Smooth muscle cell (in vitro differentiated cells): ENCODE data around the gene FHOD1. TPM values are rescaled to one million over a fixed set of nuclear protein-coding genes. Genes with fewer than 3 reads are reported as not detected.
A peak's percentile ranks its signal among the peaks of the same experiment; 100 is the strongest.

Experiments used
- DNase-seq: peaks from one replicate; lab custom pipeline; 2025; ENCODE audit not compliant: unreplicated experiment; lab: John Stamatoyannopoulos, UW
- H2AFZ ChIP-seq: fragments of 200-600 bp; sonication (generic); 2 replicates; pipeline ENCODE4 v1.6.0; 2016; ENCODE audit warnings: antibody characterized with exemption, low read depth, mild to moderate bottlenecking
- H3F3A ChIP-seq: fragments of 200-600 bp; sonication (generic); 2 replicates; pipeline ENCODE4 v1.6.0; 2017; ENCODE audit warnings: antibody characterized with exemption, low read depth
- H3K27ac ChIP-seq: fragments of 200-600 bp; sonication (generic); 2 replicates; pipeline ENCODE4 v1.5.1; 2016; ENCODE audit warnings: low read depth, mild to moderate bottlenecking
- H3K27me3 ChIP-seq: fragments of 200-600 bp; sonication (generic); 2 replicates; pipeline ENCODE4 v1.6.1; 2016; ENCODE audit warnings: low read depth, mild to moderate bottlenecking
- H3K36me3 ChIP-seq: fragments of 200-600 bp; sonication (generic); 2 replicates; pipeline ENCODE4 v1.5.1; 2016; ENCODE audit warnings: low read depth
- H3K4me1 ChIP-seq: fragments of 200-600 bp; sonication (generic); 2 replicates; pipeline ENCODE4 v1.5.1; 2016; ENCODE audit warnings: low read depth
- H3K4me2 ChIP-seq: fragments of 200-600 bp; sonication (generic); 2 replicates; pipeline ENCODE4 v1.6.0; 2016; ENCODE audit warnings: mild to moderate bottlenecking
- H3K4me3 ChIP-seq: fragments of 200-600 bp; sonication (generic); 2 replicates; pipeline ENCODE4 v1.5.1; 2016; ENCODE audit warnings: mild to moderate bottlenecking
- H3K79me2 ChIP-seq: fragments of 200-600 bp; sonication (generic); 2 replicates; pipeline ENCODE4 v1.6.0; 2016; ENCODE audit warnings: low read depth, mild to moderate bottlenecking
- H3K9ac ChIP-seq: fragments of 200-600 bp; sonication (generic); 2 replicates; pipeline ENCODE4 v1.6.0; 2016; ENCODE audit warnings: low read depth
- H3K9me3 ChIP-seq: fragments of 200-600 bp; sonication (generic); replicated peaks from 2 replicates; pipeline ENCODE4 v1.5.1; 2016; ENCODE audit warnings: low read depth
- H4K20me1 ChIP-seq: fragments of 200-600 bp; sonication (generic); 2 replicates; pipeline ENCODE4 v1.6.0; 2016; ENCODE audit warnings: low read depth
- CTCF ChIP-seq: fragments of 200-600 bp; sonication (generic); IDR thresholded peaks from 2 replicates; pipeline ENCODE4 v1.5.1; 2017; ENCODE audit warnings: borderline replicate concordance, mild to moderate bottlenecking, antibody characterized with exemption; ENCODE audit not compliant: insufficient read depth, poor library complexity, severe bottlenecking
- WGBS: methylation state at CpG from one replicate; pipeline ENCODE4 v1.1.7; 2016; ENCODE audit warnings: low lambda C conversion rate; 5-methylcytosine and 5-hydroxymethylcytosine counted together
- polyA plus RNA-seq: library from polyadenylated mRNA; unstranded; fragments of >200 nt; fragmentation: Nextera tagmentation; extraction: Ambion mirVana; gene quantifications from 2 replicates; pipeline ENCODE4 v1.2.1, GENCODE V29; 2016
- total RNA-seq: library from RNA; depleted of rRNA; stranded (reverse); fragments of >200 nt; gene quantifications from 2 replicates; pipeline ENCODE4 v1.2.3, GENCODE V29; 2014

Gene FHOD1
- total and polyA plus RNA-seq, 2 experiments from 2014 or later, result 16.0 to 23.3 TPM

- no peak for TF ChIP-seq CTCF
- H3K4me1 ChIP-seq, result peaks cover 18% of the 10 kb centered on the region
- DNase-seq, result no peak
- peaks cover 39% of the 10 kb centered on the region for H4K20me1 ChIP-seq
- no peaks in the 10 kb centered on the region for H3K36me3 ChIP-seq
- peak overlapping the region; percentile 94 for H3K4me3 ChIP-seq
- WGBS, result 50% methylated on average over 17 of the region's 17 CpGs
- H3K27ac ChIP-seq, result peak overlapping the region; percentile 43
- H3K9ac ChIP-seq, result peak overlapping the region; percentile 92
- no peaks in the 10 kb centered on the region for H3K9me3 ChIP-seq
- H3K79me2 ChIP-seq, result peaks cover 27% of the 10 kb centered on the region
- peak overlapping the region; percentile 100 for H3K4me2 ChIP-seq
- H3K27me3 ChIP-seq, result no peaks in the 10 kb centered on the region
- H3F3A ChIP-seq, result peaks cover 7% of the 10 kb centered on the region
- H2AFZ ChIP-seq, result no peak overlapping the region
Measured at GRCh38 chr16:67192781-67193361, 54.4 kb downstream of the FHOD1 start.

GRCh38 chr16:67191995-67192681 lies 55.1 kb downstream of the FHOD1 start, which contains the start of gene E2F4:
E2F4 (plus strand) TSS chr16:67192155; CDS start chr16:67192228, 73 bp downstream.
- H3K79me2 ChIP-seq, result peaks cover 27% of the 10 kb centered on the region
- H3K27ac ChIP-seq, result peak within 1 kb of the TSS; percentile 43
- no peaks in the 10 kb centered on the region for H3K36me3 ChIP-seq
- peak within 1 kb of the TSS; percentile 94 for H3K4me3 ChIP-seq
- H3F3A ChIP-seq, result peaks cover 5% of the 10 kb centered on the region
- H3K9me3 ChIP-seq, result no peaks in the 10 kb centered on the region
- no peaks in the 10 kb centered on the region for H3K27me3 ChIP-seq
- peak within 1 kb of the TSS; percentile 92 for H3K9ac ChIP-seq
- H2AFZ ChIP-seq, result peak within 1 kb of the TSS; percentile 44
- peak; percentile 53 for DNase-seq
- WGBS, result under 1% methylated on average over 52 of the region's 54 CpGs
- TF ChIP-seq CTCF, result no peak
- H3K4me1 ChIP-seq, result peaks cover 18% of the 10 kb centered on the region
- H3K4me2 ChIP-seq, result peak within 1 kb of the TSS; percentile 100
- peaks cover 32% of the 10 kb centered on the region for H4K20me1 ChIP-seq

GRCh38 chr16:67191411-67191994 lies 55.8 kb downstream of the FHOD1 start:
- Histone ChIP-seq H3K36me3 (no peaks in the 10 kb centered on the region), H3F3A (no peaks in the 10 kb centered on the region), H3K9me3 (no peaks in the 10 kb centered on the region), H3K4me1 (peaks cover 18% of the 10 kb centered on the region), H4K20me1 (peaks cover 26% of the 10 kb centered on the region), H3K27ac (no peak overlapping the region), H3K27me3 (no peaks in the 10 kb centered on the region), H3K79me2 (peaks cover 27% of the 10 kb centered on the region), H3K9ac (no peak overlapping the region), H3K4me2 (peak overlapping the region; percentile 100), H2AFZ (no peak overlapping the region), H3K4me3 (peak overlapping the region; percentile 94)
- WGBS, result 38% methylated on average over 9 of the region's 9 CpGs
- no peak for TF ChIP-seq CTCF
- no peak for DNase-seq
